Liver (tissue), 3 donors: ENCODE measurements around the gene RALGDS.

Experiments
- ATF3 ChIP-seq: IDR thresholded peaks from 2 replicates; pipeline ENCODE4 v1.6.1; 2016; ENCODE audit warnings: antibody characterized with exemption
- CTCF ChIP-seq: fragments of 150-350 bp; IDR thresholded peaks from 2 replicates; pipeline ENCODE4 v1.5.1; 2017; ENCODE audit warnings: improper control_type of control experiment, low read depth, low read length; ENCODE audit not compliant: missing input control
- EGR1 ChIP-seq, 2 donors: IDR thresholded peaks; 2 replicates each; pipeline ENCODE4 v1.6.1; 2016 to 2018; ENCODE audit warnings: antibody characterized with exemption in 2 of 2, low read depth in 2 of 2
- FOXA1 ChIP-seq: IDR thresholded peaks from 2 replicates; pipeline ENCODE4 v1.6.1; 2016; ENCODE audit warnings: antibody characterized with exemption
- GABPA ChIP-seq, 2 donors: IDR thresholded peaks in 1 of 2; conservative IDR thresholded peaks in 1 of 2; 2 replicates each; pipeline ENCODE4 v1.6.1; 2016; ENCODE audit warnings: antibody characterized with exemption in 2 of 2, mild to moderate bottlenecking in 1 of 2, moderate library complexity in 1 of 2
- HNF4G ChIP-seq: IDR thresholded peaks from 2 replicates; pipeline ENCODE4 v1.6.1; 2016; ENCODE audit warnings: antibody characterized with exemption
- JUND ChIP-seq, 2 donors: IDR thresholded peaks; 2 replicates each; pipeline ENCODE4 v1.6.1; 2016; ENCODE audit warnings: antibody characterized with exemption in 2 of 2
- MAX ChIP-seq: IDR thresholded peaks from 2 replicates; pipeline ENCODE4 v1.6.1; 2016; ENCODE audit warnings: antibody characterized with exemption
- RAD21 ChIP-seq, 2 donors: IDR thresholded peaks; 2 replicates each; pipeline ENCODE4 v1.6.1; 2016; ENCODE audit warnings: antibody characterized with exemption in 2 of 2, mild to moderate bottlenecking in 2 of 2
- REST ChIP-seq: IDR thresholded peaks from 2 replicates; pipeline ENCODE4 v1.6.1; 2016; ENCODE audit warnings: antibody characterized with exemption, mild to moderate bottlenecking
- YY1 ChIP-seq: IDR thresholded peaks from 2 replicates; pipeline ENCODE4 v1.6.1; 2016; ENCODE audit warnings: antibody characterized with exemption, mild to moderate bottlenecking
- ZBTB33 ChIP-seq: IDR thresholded peaks from 2 replicates; pipeline ENCODE4 v1.6.1; 2016; ENCODE audit warnings: antibody characterized with exemption
- donor health status: healthy.
- donor health status: healthy.

GRCh38 chr9:133066181-133066983, 54.7 kb downstream of the RALGDS start:
- TF ChIP-seq CTCF (no peak), YY1 (no peak), ZBTB33 (no peak), EGR1 (IDR thresholded peaks at IDR 0.05; ENCODE audit: low read depth in 2 of 2) (no peak), HNF4G (no peak), RAD21 (IDR thresholded peaks at IDR 0.05) (no peak), FOXA1 (no peak), GABPA (IDR thresholded peaks at IDR 0.05 in 1 of 2, conservative IDR thresholded peaks at IDR 0.05 in 1 of 2) (no peak), REST (no peak), MAX (no peak), JUND (IDR thresholded peaks at IDR 0.05) (no peak), ATF3 (no peak)
